Body of pancreas (tissue), 4 donors: ENCODE data around the gene AOC1.

Experiments
- POLR2A ChIP-seq, 3 donors: fragments of 450-650 bp; IDR thresholded peaks; one replicate each; pipeline ENCODE4 v1.6.1; 2016; ENCODE audit warnings: antibody characterized with exemption in 3 of 3, mild to moderate bottlenecking in 2 of 3
- TF ChIP-seq, protein P1 (sequence below), 7 experiments: fragments of 450-650 bp in 4 of 7; fragments of 200-600 bp in 3 of 7; sonication (generic) in 3 of 7; IDR thresholded peaks; one replicate each; pipeline ENCODE4 v1.5.1; 2016 to 2019; ENCODE audit warnings: antibody characterized with exemption in 7 of 7

DNA sequence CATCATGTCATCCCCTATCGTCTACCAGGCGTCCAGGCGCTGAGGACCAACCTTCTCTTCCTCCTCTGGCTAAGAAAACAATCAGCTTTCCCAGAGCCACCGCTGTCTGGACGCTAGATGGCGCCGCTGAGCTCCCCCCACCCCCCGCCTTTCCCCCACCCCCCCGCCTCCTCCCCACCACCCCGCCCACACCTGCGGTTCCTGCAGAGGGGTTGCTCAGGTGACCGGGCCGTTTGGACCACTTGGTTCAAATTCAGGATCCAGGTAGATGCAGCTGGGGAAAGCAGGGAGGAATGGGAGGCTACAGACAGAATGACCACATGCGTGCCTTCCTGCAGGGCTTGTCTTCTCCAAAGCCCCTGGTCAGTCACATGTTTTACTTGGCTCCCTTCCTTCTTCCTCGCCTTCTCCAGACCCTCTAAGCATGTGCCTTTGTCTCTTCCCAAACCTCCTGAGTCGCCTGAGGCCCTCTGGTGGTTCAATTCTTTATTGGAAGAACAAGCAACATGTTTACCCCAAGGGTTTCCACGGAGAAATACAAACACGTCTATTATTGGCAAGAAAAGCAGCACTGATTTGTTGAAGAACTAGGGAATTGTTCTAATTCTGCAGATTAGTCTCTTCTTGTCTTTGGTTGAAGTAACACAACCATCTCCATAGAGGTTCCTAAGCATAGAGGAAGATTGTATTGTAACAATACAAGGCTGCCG, 24.7 kb downstream of the AOC1 start:
- TF ChIP-seq, protein P1, sequence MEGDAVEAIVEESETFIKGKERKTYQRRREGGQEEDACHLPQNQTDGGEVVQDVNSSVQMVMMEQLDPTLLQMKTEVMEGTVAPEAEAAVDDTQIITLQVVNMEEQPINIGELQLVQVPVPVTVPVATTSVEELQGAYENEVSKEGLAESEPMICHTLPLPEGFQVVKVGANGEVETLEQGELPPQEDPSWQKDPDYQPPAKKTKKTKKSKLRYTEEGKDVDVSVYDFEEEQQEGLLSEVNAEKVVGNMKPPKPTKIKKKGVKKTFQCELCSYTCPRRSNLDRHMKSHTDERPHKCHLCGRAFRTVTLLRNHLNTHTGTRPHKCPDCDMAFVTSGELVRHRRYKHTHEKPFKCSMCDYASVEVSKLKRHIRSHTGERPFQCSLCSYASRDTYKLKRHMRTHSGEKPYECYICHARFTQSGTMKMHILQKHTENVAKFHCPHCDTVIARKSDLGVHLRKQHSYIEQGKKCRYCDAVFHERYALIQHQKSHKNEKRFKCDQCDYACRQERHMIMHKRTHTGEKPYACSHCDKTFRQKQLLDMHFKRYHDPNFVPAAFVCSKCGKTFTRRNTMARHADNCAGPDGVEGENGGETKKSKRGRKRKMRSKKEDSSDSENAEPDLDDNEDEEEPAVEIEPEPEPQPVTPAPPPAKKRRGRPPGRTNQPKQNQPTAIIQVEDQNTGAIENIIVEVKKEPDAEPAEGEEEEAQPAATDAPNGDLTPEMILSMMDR (IDR thresholded peaks at IDR 0.05), result peak in 6 of 7 experiments; percentile 26 to 65 (median 57)
- TF ChIP-seq POLR2A (IDR thresholded peaks at IDR 0.05), result no peak
